ENCODE results near the gene KRT6C. TPM values are rescaled to one million over a fixed set of nuclear protein-coding genes. Genes with fewer than 3 reads are reported as not detected.
A peak's percentile ranks its signal among the peaks of the same experiment; 100 is the strongest.

Gene KRT6C
- total RNA-seq, 2 donors from 2014 or later, result not detected

GRCh38 chr12:52515319-52515646, 41.7 kb upstream of the KRT6C start:
- Histone ChIP-seq H3K4me3 (no peak overlapping the region), H3K36me3 (no peaks in the 10 kb centered on the region), H3K27me3 (no peaks in the 10 kb centered on the region), H3K4me1 (no peaks in the 10 kb centered on the region), H3K27ac (no peak overlapping the region), H3K9me3 (peaks cover 0 to 5% of the 10 kb centered on the region in 2 donors)
- no peak for TF ChIP-seq CTCF (IDR thresholded peaks at IDR 0.05)
- DNase-seq (ENCODE audit: low spot score), result no peak

GRCh38 chr12:52514471-52515318, 41.1 kb upstream of the KRT6C start:
- no peak overlapping the region for H3K4me3 ChIP-seq
- no peaks in the 10 kb centered on the region for H3K27me3 ChIP-seq

GRCh38 chr12:52513736-52514135, 40.1 kb upstream of the KRT6C start:
- peak; percentile 38 for DNase-seq (ENCODE audit: low spot score)
- no peak for TF ChIP-seq CTCF (IDR thresholded peaks at IDR 0.05)

More at GRCh38 chr12:52514471-52515318, 41.1 kb upstream of the KRT6C start:
- no peak overlapping the region for H3K27ac ChIP-seq
- TF ChIP-seq CTCF (IDR thresholded peaks at IDR 0.05), result no peak
- no peaks in the 10 kb centered on the region for H3K36me3 ChIP-seq
- no peaks in the 10 kb centered on the region for H3K4me1 ChIP-seq
- DNase-seq (ENCODE audit: low spot score), result peak; percentile 54
- peaks cover 0 to 5% of the 10 kb centered on the region in 2 donors for H3K9me3 ChIP-seq

GRCh38 chr12:52508211-52508610, 34.6 kb upstream of the KRT6C start:
- no peak for TF ChIP-seq CTCF (IDR thresholded peaks at IDR 0.05)
- no peak overlapping the region for H3K27ac ChIP-seq
- H3K4me1 ChIP-seq, result no peaks in the 10 kb centered on the region
- no peaks in the 10 kb centered on the region for H3K27me3 ChIP-seq
- H3K9me3 ChIP-seq, result peaks cover 0 to 5% of the 10 kb centered on the region in 2 donors
- peak; percentile 52 for DNase-seq (ENCODE audit: low spot score)
- H3K36me3 ChIP-seq, result no peaks in the 10 kb centered on the region
- no peak overlapping the region for H3K4me3 ChIP-seq

More at GRCh38 chr12:52513736-52514135, 40.1 kb upstream of the KRT6C start:
- H3K36me3 ChIP-seq, result no peaks in the 10 kb centered on the region
- H3K4me1 ChIP-seq, result no peaks in the 10 kb centered on the region
- no peak overlapping the region for H3K27ac ChIP-seq
- H3K27me3 ChIP-seq, result no peaks in the 10 kb centered on the region
- peaks cover 0 to 5% of the 10 kb centered on the region in 2 donors for H3K9me3 ChIP-seq
- no peak overlapping the region for H3K4me3 ChIP-seq

GRCh38 chr12:52506858-52507715, 33.5 kb upstream of the KRT6C start:
- peak; percentile 38 to 67 for TF ChIP-seq CTCF (IDR thresholded peaks at IDR 0.05)
- no peak for DNase-seq (ENCODE audit: low spot score)
- H3K4me3 ChIP-seq, result no peak overlapping the region
- no peaks in the 10 kb centered on the region for H3K4me1 ChIP-seq
- peaks cover 0 to 5% of the 10 kb centered on the region in 2 donors for H3K9me3 ChIP-seq
- H3K27ac ChIP-seq, result no peak overlapping the region
- H3K27me3 ChIP-seq, result no peaks in the 10 kb centered on the region
- H3K36me3 ChIP-seq, result no peaks in the 10 kb centered on the region
